Measurements from ENCODE around the gene PAPPA.

PAPPA gene

DNA sequence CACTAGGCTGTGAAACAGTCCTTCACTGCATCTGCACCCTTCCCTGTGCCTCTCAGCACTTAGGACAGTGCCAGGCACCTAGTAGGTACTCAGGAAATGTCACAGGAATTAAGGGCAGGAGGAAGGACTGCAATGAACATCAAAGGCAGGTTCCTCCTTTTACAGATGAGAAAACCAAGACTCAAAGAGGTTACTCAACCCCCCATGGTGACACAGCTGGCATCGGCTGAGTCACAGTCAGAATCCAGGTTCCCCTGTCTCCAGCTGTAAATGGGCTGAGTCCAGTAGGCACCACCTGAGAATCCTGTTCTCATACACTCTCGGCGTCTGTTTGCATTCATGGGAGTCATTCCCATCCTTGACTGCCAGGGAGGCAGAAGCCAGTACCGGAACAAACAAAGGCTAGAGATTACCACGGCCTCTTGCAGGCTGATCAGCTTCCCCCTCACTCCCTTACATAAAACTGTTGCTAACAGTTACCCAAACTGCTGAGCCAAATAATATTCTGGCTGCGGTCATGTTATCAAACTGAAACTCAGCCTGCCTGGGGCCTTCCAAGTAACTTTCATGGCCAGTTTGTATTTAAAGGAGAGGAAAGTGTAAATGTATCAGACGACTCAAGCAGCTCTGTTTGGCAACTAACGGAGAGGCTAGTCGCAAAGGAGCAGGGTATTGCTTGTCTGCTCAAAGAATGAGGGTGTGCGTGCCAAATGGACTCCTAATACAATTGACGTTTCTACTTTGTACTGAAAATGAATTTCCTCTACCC lies 201.7 kb downstream of the PAPPA start:
- no peak for DNase-seq

DNA sequence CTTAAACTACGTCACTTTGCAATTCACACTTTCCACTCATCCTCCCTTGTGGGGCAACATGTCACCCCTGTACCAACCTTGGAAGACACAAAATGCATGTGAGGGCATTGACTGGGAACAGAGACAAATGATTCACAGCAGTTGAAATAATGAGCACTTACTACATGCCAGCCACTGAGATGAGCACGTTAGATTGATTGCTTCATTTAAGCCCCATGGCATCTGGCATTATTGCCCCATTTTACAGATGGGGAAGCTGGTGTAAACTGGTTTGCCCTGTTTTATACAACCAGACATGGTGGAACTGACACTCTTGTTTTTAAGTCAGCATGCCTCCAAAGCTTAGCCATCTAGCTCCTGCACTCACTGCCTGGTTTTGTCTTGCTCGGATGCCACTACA lies 204.7 kb downstream of the PAPPA start:
- no peak for DNase-seq

DNA sequence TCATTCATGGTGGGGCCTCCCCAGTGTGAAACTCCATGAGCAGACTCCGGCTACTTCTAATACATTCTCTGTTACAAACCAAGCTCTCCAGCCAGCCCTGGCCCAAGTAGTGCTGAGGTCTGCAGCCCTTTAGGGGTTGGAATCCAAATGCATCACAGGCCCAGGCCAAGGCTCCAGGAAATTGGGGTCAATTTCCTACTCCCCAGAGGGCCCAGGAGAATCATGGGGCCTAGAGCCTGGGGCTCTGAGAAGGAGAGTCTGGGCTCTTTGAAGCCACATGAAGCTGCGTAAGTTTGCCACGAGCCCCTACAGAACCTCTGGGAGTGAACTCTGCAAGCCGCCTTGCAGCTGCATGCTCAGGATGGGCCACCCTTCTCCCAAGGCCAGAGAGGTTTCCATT lies 206.4 kb downstream of the PAPPA start:
- DNase-seq, result no peak

DNA sequence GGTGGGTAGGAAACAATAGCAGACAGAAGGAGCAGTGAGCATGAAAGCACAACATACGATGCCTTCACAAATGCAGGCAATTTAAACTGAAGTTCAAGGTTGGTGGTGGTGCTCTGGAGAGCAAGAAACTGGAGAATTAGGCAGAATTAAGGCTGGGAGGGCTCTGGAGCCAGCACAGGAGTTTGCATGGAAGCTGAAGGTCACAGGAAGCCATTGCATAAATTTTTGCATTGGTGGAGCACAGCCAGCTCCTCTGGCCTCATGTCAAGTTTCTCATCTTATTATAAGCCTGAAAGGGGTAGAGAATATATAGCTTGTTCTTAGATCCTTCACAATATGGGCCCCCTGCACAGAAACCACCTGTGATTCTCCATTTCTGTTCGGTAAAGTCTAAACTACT lies 207.4 kb downstream of the PAPPA start:
- no peak for DNase-seq

DNA sequence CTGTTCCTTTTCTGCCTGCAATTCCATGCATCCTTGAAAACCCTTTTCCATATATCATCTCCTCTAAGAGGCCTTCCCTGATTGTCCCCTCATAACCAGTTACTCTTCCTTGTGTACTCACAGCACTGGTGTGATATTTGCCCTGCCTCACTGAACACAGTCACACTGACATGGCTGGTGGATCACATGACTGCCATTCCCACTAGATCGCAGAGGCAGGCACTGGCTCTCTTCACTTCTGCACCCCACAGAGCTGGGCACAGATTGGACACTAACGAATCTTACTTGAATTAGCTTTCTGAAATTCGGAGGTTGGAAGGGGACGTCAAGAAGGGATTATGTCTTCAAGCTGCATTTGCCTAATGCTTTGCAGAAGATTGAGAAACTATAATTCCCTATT lies 208.0 kb downstream of the PAPPA start:
- DNase-seq, result no peak

DNA sequence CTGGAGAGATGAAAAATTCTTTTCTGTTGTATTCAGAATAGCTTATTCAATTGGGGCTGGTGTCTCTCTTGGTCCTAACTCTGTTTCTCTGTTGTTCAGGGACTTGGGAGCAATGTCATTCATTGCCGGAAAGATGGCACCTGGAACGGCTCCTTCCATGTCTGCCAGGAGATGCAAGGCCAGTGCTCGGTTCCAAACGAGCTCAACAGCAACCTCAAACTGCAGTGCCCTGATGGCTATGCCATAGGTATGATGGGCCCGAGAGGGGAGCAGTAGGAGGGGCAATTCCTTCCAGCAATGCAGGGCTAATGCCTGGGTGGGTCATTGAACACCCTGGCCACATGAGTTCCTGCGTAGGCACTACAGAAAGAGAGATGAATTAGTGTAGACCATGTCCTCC lies 208.9 kb downstream of the PAPPA start:
- DNase-seq, result no peak

DNA sequence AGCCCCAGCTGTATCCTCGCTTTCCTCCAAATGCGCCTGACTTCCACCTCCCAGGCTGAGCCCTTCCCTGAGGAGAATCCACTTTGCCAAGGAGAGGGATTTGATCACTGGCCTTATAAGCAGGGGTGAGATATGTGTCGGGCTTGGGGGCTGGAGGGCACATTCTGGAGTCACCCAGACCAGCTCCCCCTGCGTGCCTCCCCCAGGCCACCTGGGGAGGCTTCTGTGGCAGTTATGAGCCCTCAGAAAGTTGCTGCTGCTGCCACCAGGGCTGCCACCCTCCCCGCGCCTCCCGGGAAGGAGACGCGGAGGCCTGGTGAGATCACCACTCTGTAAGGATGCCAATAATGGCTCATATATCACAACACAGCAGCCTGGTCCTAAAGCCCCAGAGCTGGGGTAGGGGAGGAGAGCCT lies 211.5 kb downstream of the PAPPA start:
- DNase-seq, result no peak

DNA sequence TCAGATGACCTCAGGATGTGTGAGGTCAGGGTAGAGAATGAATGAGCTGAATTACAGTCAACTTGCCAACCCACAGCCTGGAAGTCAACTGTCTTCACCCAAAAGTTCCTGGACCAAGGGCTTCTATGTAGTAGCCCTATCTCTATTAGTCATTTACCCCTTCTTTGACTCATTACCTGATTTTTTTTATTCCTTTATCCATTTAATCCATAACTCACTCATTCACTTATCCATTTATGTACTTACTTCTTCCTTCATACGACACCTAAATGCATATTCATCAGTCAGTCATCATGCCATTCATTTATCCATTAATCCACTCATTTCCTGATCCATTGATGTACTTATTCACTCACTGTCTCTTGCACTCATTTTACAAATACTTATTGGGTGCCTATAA lies 212.7 kb downstream of the PAPPA start:
- DNase-seq, result no peak

DNA sequence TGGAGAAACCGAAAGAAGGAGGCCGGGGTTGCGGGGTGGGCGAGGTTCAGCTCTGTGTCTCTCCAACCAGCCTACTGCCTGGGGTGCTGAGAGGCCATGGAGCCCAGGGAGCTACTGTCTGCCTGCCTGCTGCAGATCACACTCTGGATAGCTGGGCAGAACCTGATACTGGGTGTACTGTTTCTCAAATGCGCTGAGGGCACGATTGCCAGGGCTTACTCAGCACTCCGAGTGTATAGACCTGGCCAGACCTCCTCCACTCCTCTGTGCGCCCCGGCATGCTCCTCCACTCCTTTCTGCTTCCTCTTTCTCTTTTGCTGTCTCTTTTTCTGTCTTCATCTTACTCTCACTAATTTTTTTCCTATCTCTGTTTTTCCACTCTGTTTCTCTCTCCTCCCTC lies 215.1 kb downstream of the PAPPA start:
- no peak for DNase-seq

DNA sequence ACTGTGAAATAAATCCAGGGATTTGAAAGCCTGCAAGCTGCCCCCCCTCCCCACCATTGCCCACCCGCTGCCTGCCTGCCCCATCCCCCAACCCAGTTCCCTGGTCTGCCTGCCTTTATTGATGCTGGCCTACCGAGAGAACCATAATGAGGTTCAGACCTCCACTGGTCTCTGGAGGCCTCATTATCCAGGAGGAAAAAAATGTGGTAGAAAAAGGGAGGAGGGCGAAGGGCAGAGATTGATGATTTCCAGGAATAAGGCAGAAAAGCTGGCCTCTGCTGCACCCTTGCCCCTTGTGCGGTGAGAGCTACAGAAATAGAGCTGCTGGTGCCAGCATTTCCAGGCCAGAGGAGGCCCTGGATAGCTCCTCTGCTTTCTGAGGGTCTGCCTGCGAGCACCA lies 216.1 kb downstream of the PAPPA start:
- no peak for DNase-seq

DNA sequence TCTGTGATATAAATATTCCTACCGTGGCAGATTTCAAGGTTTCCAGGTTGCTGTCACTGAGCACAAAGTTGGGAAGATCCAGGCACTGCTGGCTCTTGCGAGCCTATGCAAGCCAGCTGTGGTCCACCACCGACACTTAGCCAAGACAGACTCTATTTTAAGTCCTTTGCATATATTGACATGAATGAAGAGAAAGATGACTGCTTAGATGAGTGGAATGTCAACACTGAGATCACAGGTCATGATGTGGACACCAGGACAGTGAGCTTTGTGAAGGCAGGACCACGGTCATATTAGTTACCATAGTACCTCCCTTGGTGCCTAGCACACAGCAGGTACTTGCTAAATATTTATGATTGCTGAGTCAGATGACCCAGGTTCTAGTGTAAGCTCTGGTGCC lies 217.0 kb downstream of the PAPPA start:
- no peak for DNase-seq

DNA sequence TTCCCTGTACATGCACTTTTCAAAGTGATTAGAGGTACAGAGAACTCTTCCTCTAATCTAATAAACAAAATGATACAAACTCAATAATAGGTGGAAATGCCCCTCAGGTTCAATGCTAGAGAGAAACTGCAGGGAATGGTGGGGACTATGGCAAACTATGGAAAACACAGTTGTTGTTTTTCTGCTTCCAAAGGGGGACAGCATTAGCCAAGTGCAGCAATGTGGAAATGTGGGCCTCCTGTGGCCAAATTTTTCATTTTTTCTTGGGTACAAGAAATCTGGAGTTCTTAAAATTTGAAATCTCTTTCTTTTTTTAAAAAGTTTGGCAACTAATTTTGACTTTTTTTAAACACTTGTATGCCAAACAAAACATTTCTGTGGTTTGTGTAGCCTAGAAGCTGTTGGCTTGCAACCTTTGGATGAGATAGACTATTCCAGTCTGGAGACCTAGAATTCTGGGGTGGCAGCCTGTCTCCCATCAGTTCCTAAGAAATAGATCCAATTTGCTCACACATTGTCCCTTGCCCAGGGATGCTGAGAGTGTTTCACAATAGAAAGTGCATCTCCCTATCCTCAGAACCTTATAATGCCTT lies 218.6 kb downstream of the PAPPA start:
- no peak for DNase-seq

DNA sequence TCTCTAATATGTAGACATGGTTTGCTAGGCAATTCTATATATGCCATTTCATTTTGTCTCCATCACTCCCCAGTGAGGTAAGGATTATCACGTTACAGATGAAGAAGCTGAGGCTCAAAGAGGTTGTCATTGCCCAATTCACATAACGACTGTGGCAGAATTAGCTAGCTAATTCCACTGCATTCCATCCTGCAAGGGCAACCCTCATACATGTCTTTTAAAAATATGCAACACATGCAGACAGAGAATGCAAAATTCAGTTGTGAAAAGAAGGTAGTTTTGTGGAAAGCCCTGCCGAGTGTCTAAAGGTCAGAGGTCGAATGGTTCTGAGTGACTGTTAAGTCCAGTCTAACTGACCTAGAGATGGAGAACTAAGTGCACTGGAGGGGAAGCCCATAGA lies 219.2 kb downstream of the PAPPA start:
- no peak for DNase-seq

DNA sequence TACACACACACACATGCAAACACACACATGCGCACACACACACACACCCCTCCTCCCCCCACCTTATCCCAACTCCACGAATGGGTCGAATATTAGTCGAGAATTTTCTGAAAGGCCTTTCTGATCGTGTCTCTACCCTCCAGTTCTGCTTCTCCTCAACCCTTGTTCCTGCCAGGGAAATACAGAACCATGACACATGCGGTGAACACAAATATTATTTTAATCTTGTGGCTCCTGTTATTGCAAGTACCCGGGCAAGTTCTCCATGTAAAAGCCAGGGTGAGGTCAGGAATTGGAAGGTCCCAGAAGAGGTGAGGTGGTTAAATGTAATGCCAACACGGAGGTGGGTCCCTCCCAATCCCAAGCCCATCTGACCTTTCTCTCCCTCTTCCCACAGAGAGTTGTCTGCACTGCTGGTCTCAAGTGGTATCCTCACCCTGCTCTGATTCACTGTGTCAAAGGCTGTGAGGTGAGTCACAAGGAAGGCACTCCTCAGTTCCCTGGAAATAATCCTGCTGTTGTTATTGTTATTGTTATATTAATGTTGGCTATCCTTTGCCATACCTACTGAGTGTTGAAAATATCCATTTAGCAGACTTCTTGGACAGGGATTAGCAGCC lies 223.7 kb downstream of the PAPPA start:
- DNase-seq, result no peak

DNA sequence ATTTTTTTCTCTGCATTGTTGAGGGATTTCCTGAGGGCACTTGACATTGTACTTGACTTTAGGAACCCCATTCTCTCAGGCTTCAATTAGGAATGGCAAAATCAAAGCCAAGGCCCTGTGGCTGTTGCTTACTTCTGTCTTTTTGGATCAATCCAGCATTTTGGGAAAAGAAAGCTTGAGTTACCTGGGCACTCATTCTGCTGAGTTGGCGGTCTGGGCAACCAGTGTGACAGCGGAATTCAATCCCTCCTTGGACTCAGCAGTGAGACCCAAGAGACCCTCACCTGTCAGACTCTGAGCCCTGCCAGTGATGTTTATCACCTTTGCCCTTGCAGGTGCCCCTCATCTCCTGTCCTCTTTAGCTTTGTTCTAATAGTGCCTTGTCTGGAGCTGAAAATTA lies 225.3 kb downstream of the PAPPA start:
- DNase-seq, result no peak

DNA sequence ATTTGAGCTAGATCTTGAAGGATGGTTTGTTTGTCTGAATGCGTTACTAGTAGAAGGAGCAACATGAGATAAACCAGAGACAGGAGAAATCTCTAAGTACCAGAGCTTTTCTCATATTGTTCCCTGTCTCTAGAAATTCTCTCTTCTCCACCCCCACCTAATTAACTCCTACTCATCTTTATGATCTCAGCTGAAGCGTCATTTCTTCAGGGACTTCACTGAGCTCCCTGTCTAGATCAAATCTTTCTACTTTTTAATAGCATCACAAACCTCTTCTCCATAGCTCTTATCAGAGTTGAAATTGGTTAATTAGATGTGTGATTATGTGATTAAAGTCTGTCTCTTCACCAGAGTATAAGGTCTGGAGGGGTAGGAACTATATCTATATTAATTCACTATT lies 226.2 kb downstream of the PAPPA start:
- DNase-seq, result no peak

DNA sequence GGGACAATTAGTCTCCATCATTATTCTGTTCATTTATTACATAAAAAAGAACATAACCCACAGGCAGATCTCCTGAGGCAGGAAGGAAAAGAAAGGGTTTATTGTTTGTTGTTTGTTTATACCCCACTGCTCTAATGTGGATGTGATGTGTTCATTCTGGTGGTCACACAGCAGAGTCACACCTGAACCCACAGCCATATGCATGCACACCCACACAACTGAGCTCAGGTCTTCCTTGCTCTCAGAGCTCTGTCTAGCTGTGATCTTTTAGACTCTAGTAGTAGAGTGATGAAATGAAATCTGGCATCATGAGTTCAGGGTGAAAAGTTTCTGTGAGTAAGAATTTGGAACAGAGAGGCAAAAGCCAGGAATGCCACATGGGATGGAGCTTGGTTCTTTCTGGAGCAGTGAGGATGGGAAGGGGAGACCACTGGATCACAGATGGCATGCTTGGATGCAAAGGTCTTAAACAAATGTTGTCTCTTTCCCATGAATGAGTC lies 227.0 kb downstream of the PAPPA start:
- DNase-seq, result no peak

DNA sequence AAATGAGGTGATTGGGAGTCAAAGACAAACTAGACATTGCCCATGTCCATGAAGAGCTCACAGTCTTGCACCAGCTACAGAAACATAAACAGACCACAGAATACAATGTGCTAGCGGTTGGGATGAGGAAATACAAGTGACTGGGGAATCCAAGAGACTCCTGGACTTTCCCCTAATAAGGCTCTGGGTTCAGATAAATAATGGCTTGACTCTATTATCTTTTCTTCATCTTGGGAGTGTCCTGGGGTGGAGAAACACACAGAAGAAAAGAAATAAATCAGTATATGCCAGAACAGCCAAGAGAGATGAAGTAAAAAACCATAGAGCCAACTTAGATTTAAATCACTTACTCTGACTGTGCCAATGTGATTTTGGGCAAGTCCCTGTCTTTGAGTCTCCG lies 227.8 kb downstream of the PAPPA start:
- DNase-seq, result no peak

DNA sequence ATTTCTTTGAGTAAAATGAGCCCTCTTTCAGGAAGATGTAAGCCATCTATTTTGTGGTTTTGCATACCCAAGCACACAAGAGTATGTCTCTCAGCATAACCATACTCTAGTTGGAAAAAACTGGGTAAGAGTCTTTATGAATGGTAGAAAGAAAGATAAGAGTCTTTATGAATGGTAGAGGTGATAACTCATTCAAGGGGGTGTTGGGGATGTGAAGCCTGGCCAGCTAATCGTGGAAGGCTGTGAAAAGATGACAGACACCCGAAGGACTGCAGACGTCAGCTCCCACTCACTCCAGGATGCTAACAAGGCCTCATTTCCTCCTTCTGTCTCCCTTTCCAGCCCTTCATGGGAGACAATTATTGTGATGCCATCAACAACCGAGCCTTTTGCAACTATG lies 228.5 kb downstream of the PAPPA start:
- no peak for DNase-seq

DNA sequence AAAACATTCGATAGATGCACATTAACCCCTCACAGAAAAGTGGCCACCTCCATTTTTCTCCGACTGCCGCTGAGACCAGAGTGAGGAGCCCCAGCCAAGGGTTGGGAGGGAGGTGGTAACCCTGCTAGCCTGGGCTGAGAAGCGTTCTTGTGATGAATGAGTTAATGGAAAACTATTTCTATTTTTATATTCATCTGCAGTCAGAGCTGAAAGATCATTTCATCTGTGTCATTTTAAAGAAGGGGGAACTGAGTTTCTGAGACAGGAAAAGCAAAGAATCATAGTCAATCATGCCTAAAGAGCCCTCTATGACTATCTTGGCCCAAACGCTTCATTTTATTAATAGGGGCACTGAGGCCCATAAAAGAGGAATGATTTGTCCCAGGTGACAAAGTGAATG lies 229.5 kb downstream of the PAPPA start:
- DNase-seq, result no peak

DNA sequence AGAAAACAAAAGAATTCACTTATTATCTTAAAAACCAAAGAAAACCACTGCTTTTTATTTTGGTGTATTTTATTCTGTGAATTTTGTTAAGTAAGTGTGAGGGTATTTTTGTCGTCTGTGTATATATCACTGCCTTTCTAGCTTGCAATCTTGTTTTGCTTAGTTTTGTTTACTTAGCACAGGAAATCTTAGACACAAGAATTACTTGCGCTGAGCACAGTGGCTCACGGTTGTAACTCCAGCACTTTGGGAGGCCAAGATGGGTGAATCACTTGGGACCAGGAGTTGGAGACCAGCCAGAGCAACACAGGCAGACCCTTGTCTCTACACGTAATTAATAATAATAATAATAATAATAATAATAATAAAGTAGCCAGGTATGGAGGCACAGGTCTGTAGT lies 230.3 kb downstream of the PAPPA start:
- no peak for DNase-seq

DNA sequence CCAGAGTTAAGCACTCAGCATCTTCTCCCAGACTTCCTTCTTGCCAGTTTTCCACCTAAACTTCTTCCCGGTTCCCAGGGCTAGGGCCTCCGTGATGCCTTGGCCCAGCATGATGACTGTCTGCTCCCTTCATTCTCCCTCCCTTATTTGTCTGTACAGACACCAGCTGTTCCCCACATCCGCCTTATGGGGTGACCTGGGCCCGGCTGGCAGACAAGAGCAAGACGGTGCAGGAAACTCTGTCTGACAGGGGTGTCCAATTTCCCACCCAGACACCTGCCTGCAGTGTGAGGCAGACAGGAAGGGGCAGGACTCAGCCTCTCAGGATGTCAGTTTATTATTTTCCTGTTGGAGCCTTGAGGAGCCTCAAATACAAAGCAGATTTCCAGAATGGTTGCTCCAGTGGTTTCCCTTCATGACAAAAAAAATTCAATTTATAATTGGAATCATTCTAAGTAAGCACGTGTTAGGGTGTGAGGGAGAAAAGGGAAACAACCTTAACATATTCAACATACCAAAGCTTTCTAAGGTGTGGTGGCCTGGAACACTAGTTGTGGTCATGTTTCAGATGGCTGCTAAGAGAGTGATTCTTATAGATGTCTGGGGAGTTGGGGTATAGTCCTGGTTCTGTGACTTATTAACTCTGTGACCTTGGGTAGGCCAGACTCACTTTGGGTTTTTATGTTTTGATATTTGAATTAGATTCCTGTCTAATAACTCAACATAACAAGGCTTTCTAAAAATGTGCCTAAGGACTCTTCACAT lies 234.5 kb downstream of the PAPPA start:
- no peak for DNase-seq

DNA sequence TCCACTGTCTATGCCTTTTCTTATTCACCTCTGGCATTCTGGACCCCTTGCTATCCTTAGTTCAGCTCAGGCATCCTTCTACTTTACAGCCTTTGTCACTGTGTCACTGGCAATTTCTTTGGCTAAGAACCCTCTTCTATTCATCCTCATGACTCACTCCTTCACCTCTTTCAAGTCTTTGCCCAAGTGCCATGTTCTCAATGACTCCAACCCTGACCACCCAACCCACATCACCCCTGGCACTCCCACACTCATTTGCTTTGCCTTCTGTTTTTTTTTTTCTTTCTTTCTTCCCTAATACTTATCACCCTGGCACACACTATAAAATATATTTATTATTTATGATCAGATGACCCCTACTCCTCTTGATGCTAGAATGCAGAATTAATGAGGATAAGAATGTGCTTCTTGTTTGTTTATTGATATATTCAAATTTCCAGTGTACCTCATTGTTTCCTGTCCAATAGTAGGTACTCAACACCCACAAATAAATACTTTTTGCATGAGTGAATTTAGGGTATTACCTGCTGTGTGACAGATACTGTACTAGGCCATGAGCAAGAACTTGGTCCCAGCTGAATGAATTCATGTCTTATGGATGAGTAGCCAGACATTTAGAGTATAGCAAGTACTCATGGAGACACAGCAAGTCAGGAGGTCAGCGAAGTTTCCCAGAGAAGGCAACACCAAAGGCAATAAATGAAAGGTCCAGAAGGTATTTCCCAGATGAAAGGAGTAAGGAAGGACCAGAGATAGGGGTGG lies 236.1 kb downstream of the PAPPA start:
- DNase-seq, result no peak

All from stimulated activated CD4-positive, alpha-beta T cell treated with anti-CD3 and anti-CD28 coated beads, Interleukin-4, amount 100 ng/mL, for 1 hour (primary cell).